Thyroid gland (tissue), 4 donors: ENCODE data around the gene EXOSC5. TPM values are rescaled to one million over a fixed set of nuclear protein-coding genes. Genes with fewer than 3 reads are reported as not detected.

Experiments
- DNase-seq, 2 donors: peaks; one replicate each; pipeline ENCODE4 v3.0.0-alpha.2; 2019
- H3K27ac ChIP-seq, 3 donors: fragments of 200-600 bp; sonication (generic); 1 replicate in 2 of 3; 2 replicates in 1 of 3; pipeline ENCODE4 v1.5.1; 2016 to 2019; ENCODE audit warnings: mild to moderate bottlenecking in 1 of 3, moderate library complexity in 1 of 3
- H3K27me3 ChIP-seq: fragments of 200-600 bp; sonication (generic); one replicate; pipeline ENCODE4 v1.5.1; 2019
- H3K36me3 ChIP-seq, 2 donors: fragments of 200-600 bp; sonication (generic); one replicate each; pipeline ENCODE4 v1.5.1; 2016 to 2019
- H3K4me1 ChIP-seq, 2 donors: fragments of 200-600 bp; sonication (generic); one replicate each; pipeline ENCODE4 v1.5.1; 2017 to 2019
- H3K4me3 ChIP-seq, 3 donors: fragments of 200-600 bp; sonication (generic); replicated peaks in 1 of 3; 1 replicate in 2 of 3; 2 replicates in 1 of 3; pipeline ENCODE4 v1.5.1; 2016; ENCODE audit warnings: mild to moderate bottlenecking in 1 of 3
- H3K9me3 ChIP-seq: fragments of 200-600 bp; sonication (generic); one replicate; pipeline ENCODE4 v1.5.1; 2017
- CTCF ChIP-seq, 6 experiments: fragments of 200-600 bp in 3 of 6; fragments of 450-650 bp in 3 of 6; sonication (generic) in 3 of 6; IDR thresholded peaks; one replicate each; pipeline ENCODE4 v1.5.1; 2016 to 2019; ENCODE audit warnings: antibody characterized with exemption in 6 of 6, mild to moderate bottlenecking in 2 of 6, inconsistent platforms in 1 of 6, moderate library complexity in 1 of 6
- POLR2A ChIP-seq, 2 donors: fragments of 450-650 bp; IDR thresholded peaks; one replicate each; pipeline ENCODE4 v1.6.1; 2017; ENCODE audit warnings: antibody characterized with exemption in 2 of 2, mild to moderate bottlenecking in 2 of 2, moderate library complexity in 1 of 2
- WGBS, 2 donors: methylation state at CpG; one replicate each; pipeline ENCODE4 v1.1.5; 2017; 5-methylcytosine and 5-hydroxymethylcytosine counted together
- intact Hi-C: fragments of 100-400 bp; cut with DNase I; formaldehyde crosslinking; loops from one replicate; pipeline ENCODE4 v1.15.1; 2023
- total RNA-seq, 4 donors: library from RNA; depleted of rRNA; stranded (reverse); fragments of >200 nt; gene quantifications; one replicate each; pipeline ENCODE4 v1.2.3, GENCODE V29; 2016

EXOSC5 gene
- total RNA-seq, 4 donors from 2014 or later = 11.8 to 20.7 (median 14.2) TPM

GRCh38 chr19:41377977-41378709 lies 19.0 kb downstream of the EXOSC5 start:
- DNase-seq = no peak
- peaks cover 18 to 25% of the 10 kb centered on the region in 2 donors for H3K4me1 ChIP-seq

GRCh38 chr19:41376998-41377365 lies 20.2 kb downstream of the EXOSC5 start:
- TF ChIP-seq CTCF (IDR thresholded peaks at IDR 0.05) = no peak
- TF ChIP-seq POLR2A (IDR thresholded peaks at IDR 0.05) = no peak
- no peaks in the 10 kb centered on the region for H3K36me3 ChIP-seq
- peak overlapping the region in 1 of 3 donors; percentile 48 for H3K4me3 ChIP-seq
- peaks cover 18 to 25% of the 10 kb centered on the region in 2 donors for H3K4me1 ChIP-seq
- no peaks in the 10 kb centered on the region for H3K27me3 ChIP-seq
- intact Hi-C loops = no loop called here
- peak overlapping the region; percentile 49 to 78 (median 72) for H3K27ac ChIP-seq
- H3K9me3 ChIP-seq = no peaks in the 10 kb centered on the region
- 71 to 74% methylated on average over 8 of the region's 8 CpGs for WGBS, 2 donors
- DNase-seq = no peak

More at GRCh38 chr19:41377977-41378709, 19.0 kb downstream of the EXOSC5 start:
- TF ChIP-seq CTCF (IDR thresholded peaks at IDR 0.05) (no peak), POLR2A (IDR thresholded peaks at IDR 0.05) (no peak)
- intact Hi-C loops = no loop called here
- H3K9me3 ChIP-seq = no peaks in the 10 kb centered on the region
- no peak overlapping the region for H3K27ac ChIP-seq
- H3K27me3 ChIP-seq = no peaks in the 10 kb centered on the region
- WGBS, 2 donors = 57 to 68% methylated on average over 7 to 9 of the region's 9 CpGs
- no peak overlapping the region for H3K4me3 ChIP-seq
- H3K36me3 ChIP-seq = no peaks in the 10 kb centered on the region

- peak within 1 kb of the TSS; percentile 49 to 78 (median 72) for H3K27ac ChIP-seq
- TF ChIP-seq POLR2A (IDR thresholded peaks at IDR 0.05) (peak in 1 of 2 donors; percentile 14), CTCF (IDR thresholded peaks at IDR 0.05) (no peak)
- no peaks in the 10 kb centered on the region for H3K27me3 ChIP-seq
- 2 to 4% methylated on average over 30 to 32 of the region's 47 CpGs for WGBS, 2 donors
- peak; percentile 50 to 60 for DNase-seq
- intact Hi-C loops = no loop called here
- no peaks in the 10 kb centered on the region for H3K36me3 ChIP-seq
- peaks cover 18 to 25% of the 10 kb centered on the region in 2 donors for H3K4me1 ChIP-seq
- peak within 1 kb of the TSS in 2 of 3 donors; percentile 3 to 48 for H3K4me3 ChIP-seq
- no peaks in the 10 kb centered on the region for H3K9me3 ChIP-seq
Observed at GRCh38 chr19:41376241-41376997, 20.7 kb downstream of the EXOSC5 start, which contains the start of gene TMEM91. Gene TMEM91, plus strand, starts transcription at chr19:41376533. Its CDS starts 1,777 bp downstream, at chr19:41378310.

GRCh38 chr19:41373993-41374392 lies 23.2 kb downstream of the EXOSC5 start:
- peak overlapping the region in 2 of 3 donors; percentile 7 to 46 for H3K27ac ChIP-seq
- peaks cover 18 to 25% of the 10 kb centered on the region in 2 donors for H3K4me1 ChIP-seq
- H3K36me3 ChIP-seq = no peaks in the 10 kb centered on the region
- DNase-seq = peak; percentile 95 to 96
- 8 to 9% methylated on average over 12 of the region's 12 CpGs for WGBS, 2 donors
- TF ChIP-seq POLR2A (IDR thresholded peaks at IDR 0.05) (no peak), CTCF (IDR thresholded peaks at IDR 0.05) (no peak)
- no peaks in the 10 kb centered on the region for H3K9me3 ChIP-seq
- intact Hi-C loops = no loop called here
- H3K27me3 ChIP-seq = no peaks in the 10 kb centered on the region
- H3K4me3 ChIP-seq = no peak overlapping the region
